HEK293T (cell line): ENCODE data around the gene NEK8.

ENCODE experiments used
- CTCF ChIA-PET: fragments of 350-600 bp; formaldehyde crosslinking; extraction: SDS; loops from one replicate; lab custom pipeline; 2021; ENCODE audit warnings: antibody characterized with exemption, inconsistent platforms; lab: Yijun Ruan, JAX
- POLR2A ChIA-PET: fragments of 350-600 bp; formaldehyde crosslinking; extraction: SDS; loops from one replicate; lab custom pipeline; 2020; ENCODE audit warnings: antibody characterized with exemption, inconsistent platforms; lab: Yijun Ruan, JAX
- DNase-seq: peaks from one replicate; pipeline ENCODE4 v3.0.0; 2012; ENCODE audit warnings: mixed read lengths; ENCODE audit errors: extremely low spot score
- ARNT ChIP-seq: fragments of 450-650 bp; IDR thresholded peaks from 2 replicates; pipeline ENCODE4 v1.6.1; 2017; ENCODE audit warnings: mild to moderate bottlenecking
- BHLHE40 ChIP-seq: fragments of 450-650 bp; IDR thresholded peaks from 2 replicates; pipeline ENCODE4 v1.6.1; 2016; ENCODE audit warnings: mild to moderate bottlenecking, moderate library complexity, borderline replicate concordance
- CTBP1 ChIP-seq: fragments of 450-650 bp; IDR thresholded peaks from 2 replicates; pipeline ENCODE4 v1.6.1; 2016; ENCODE audit warnings: borderline replicate concordance
- ELF4 ChIP-seq: fragments of 450-650 bp; IDR thresholded peaks from 2 replicates; pipeline ENCODE4 v1.6.1; 2017; ENCODE audit warnings: antibody characterized with exemption
- FOXA1 ChIP-seq: fragments of 450-650 bp; IDR thresholded peaks from 2 replicates; pipeline ENCODE4 v1.6.1; 2016; ENCODE audit warnings: mild to moderate bottlenecking
- FOXK2 ChIP-seq: fragments of 450-650 bp; IDR thresholded peaks from 2 replicates; pipeline ENCODE4 v1.6.1; 2016; ENCODE audit warnings: mild to moderate bottlenecking
- FOXM1 ChIP-seq: fragments of 450-650 bp; IDR thresholded peaks from 2 replicates; pipeline ENCODE4 v1.6.1; 2017; ENCODE audit warnings: mild to moderate bottlenecking, borderline replicate concordance
- HDGF ChIP-seq: fragments of 450-650 bp; IDR thresholded peaks from 2 replicates; pipeline ENCODE4 v1.6.1; 2017; ENCODE audit warnings: antibody characterized with exemption, borderline replicate concordance
- L3MBTL2 ChIP-seq: fragments of 450-650 bp; conservative IDR thresholded peaks from 2 replicates; pipeline ENCODE4 v1.6.1; 2016; ENCODE audit warnings: mild to moderate bottlenecking
- LEF1 ChIP-seq: fragments of 450-650 bp; IDR thresholded peaks from 2 replicates; pipeline ENCODE4 v1.6.1; 2017; ENCODE audit warnings: mild to moderate bottlenecking, borderline replicate concordance
- NFRKB ChIP-seq: fragments of 450-650 bp; IDR thresholded peaks from 2 replicates; pipeline ENCODE4 v1.6.1; 2016; ENCODE audit warnings: mild to moderate bottlenecking, moderate library complexity
- PKNOX1 ChIP-seq: fragments of 450-650 bp; IDR thresholded peaks from 2 replicates; pipeline ENCODE4 v1.6.1; 2016
- SP1 ChIP-seq: fragments of 450-650 bp; IDR thresholded peaks from 2 replicates; pipeline ENCODE4 v1.6.1; 2017
- SUZ12 ChIP-seq: fragments of 450-650 bp; IDR thresholded peaks from 2 replicates; pipeline ENCODE4 v1.6.1; 2016; ENCODE audit warnings: mild to moderate bottlenecking
- TARDBP ChIP-seq: fragments of 450-650 bp; IDR thresholded peaks from 2 replicates; pipeline ENCODE4 v1.6.1; 2016
- ZNF384 ChIP-seq: fragments of 450-650 bp; IDR thresholded peaks from 2 replicates; pipeline ENCODE4 v1.6.1; 2016

NEK8 gene

GRCh38 chr17:28725660-28726225, 2.8 kb upstream of the NEK8 start:
- ChIA-PET POLR2A (interaction anchor here (0.8 to 11.6 kb wide), 19 partner anchors 9 to 391 kb away, joined by 3 to 409 read pairs (median 8); partner anchors contain the start of genes FAM222B, FLOT2, PHF12 and PROCA1), CTCF (interaction anchor here (0.6 to 6.7 kb wide), 18 partner anchors 9 to 645 kb away, joined by 3 to 185 read pairs (median 5); partner anchors contain the start of genes FLOT2, PROCA1 and TRAF4)
- TF ChIP-seq ELF4 (peak; percentile 17; the same call in 1 of the 2 replicates), SUZ12 (no peak), CTBP1 (no peak), LEF1 (no peak)
- peak; percentile 60 for DNase-seq

- DNase-seq, result no peak
Measured at GRCh38 chr17:28726226-28726626, 2.4 kb upstream of the NEK8 start, which contains the start of gene TLCD1. Gene TLCD1 (minus strand): TSS chr17:28726233. CDS start chr17:28726097, 136 bp downstream.

DNA sequence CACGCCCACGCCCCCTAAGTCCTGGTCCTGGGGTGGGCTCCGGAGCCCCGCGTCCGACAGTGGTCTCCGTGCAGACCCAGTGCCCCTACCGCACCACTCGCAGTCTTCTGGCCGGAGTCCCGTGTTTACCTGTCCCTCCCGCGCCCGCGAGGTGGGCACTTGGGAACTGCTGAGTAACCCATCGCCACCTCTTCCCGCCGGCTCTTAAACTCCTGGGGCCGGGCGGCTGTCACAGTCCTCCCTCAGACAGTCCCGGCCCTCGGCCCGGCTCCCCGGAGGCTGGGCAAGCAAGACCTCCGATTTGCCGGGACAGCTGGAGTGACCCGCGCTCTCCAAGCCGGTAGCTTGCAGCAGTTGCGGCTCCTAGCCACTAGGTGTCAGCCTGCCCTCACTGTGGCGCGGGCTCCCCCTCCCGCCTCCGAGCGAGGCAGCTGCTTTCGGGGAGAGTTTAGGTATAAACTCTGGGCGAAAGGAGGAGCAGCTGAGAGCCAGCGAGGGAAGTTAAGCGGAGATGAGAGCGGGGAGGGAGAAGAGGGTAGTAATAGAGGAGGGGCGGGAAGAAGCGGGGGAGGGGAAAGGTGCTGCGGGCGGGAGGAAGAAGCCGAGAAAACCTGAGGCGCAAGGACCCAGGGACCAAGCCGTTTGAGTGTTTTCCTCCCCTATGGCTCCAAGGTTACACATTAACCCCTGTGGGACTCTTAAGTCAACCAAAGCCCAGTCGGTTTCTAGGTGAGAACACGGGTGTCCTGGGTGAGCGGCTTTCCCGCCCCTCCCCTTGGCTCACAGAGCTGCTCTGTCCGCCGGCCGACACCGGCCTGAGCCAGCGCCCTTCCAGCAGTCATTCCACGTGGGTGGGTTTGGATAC, 1.7 kb upstream of the NEK8 start:
- peak; percentile 57 for DNase-seq
- no peak for TF ChIP-seq BHLHE40
- TF ChIP-seq L3MBTL2, result peak; percentile 61
- POLR2A ChIA-PET, result interaction anchor here (0.7 to 11.6 kb wide), 26 partner anchors 7 to 390 kb away, joined by 3 to 409 read pairs (median 8); partner anchors contain the start of genes FAM222B, FLOT2, PHF12 and PROCA1
- CTCF ChIA-PET, result interaction anchor here (0.6 to 6.7 kb wide), 31 partner anchors 8 to 390 kb away, joined by 3 to 185 read pairs (median 5); partner anchors contain the start of genes FAM222B, FLOT2, PHF12 and PROCA1

More at GRCh38 chr17:28726226-28726626, 2.4 kb upstream of the NEK8 start, which contains the start of gene TLCD1:
- TF ChIP-seq ZNF384, result no peak
- no peak for TF ChIP-seq CTBP1
- TF ChIP-seq L3MBTL2, result no peak
- no peak for TF ChIP-seq BHLHE40
- TF ChIP-seq ARNT, result no peak
- no peak for TF ChIP-seq LEF1
- TF ChIP-seq FOXA1, result no peak
- no peak for TF ChIP-seq TARDBP
- no peak for TF ChIP-seq NFRKB
- no peak for TF ChIP-seq FOXK2
- no peak for TF ChIP-seq PKNOX1
- TF ChIP-seq SUZ12, result no peak
- no peak for TF ChIP-seq HDGF
- no peak for TF ChIP-seq FOXM1
- no peak for TF ChIP-seq SP1
- TF ChIP-seq ELF4, result no peak
- CTCF ChIA-PET, result interaction anchor here (0.6 to 6.7 kb wide), 25 partner anchors 9 to 390 kb away, joined by 3 to 185 read pairs (median 8); partner anchors contain the start of genes FAM222B, FLOT2, PHF12 and PROCA1
- POLR2A ChIA-PET, result interaction anchor here (0.7 to 11.6 kb wide), 20 partner anchors 9 to 391 kb away, joined by 3 to 409 read pairs (median 8); partner anchors contain the start of genes FAM222B, FLOT2, PHF12 and PROCA1

DNA sequence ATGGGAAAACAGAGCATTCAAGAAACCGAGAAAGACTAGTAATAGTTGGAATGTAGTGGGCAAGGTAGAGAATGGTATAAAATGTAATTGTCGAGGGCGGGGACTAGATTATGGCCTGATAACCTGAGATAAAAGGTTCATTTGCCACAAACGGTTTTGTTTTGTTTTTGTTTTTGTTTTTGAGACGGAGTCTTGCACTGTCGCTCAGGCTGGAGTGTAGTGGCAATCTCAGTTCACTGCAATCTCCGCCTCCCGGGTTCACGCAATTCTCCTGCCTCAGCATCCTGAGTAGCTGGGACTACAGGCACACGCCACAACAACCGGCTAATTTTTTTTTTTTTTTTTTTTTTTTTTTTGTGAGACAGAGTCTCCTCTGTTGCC, 1.4 kb downstream of the NEK8 start:
- TF ChIP-seq HDGF, result no peak
- no peak for TF ChIP-seq ELF4
- TF ChIP-seq CTBP1, result no peak
- TF ChIP-seq L3MBTL2, result no peak
- TF ChIP-seq LEF1, result no peak
- TF ChIP-seq TARDBP, result no peak
- no peak for TF ChIP-seq SUZ12
- TF ChIP-seq FOXK2, result no peak
- TF ChIP-seq ZNF384, result no peak
- TF ChIP-seq FOXA1, result no peak
- no peak for TF ChIP-seq FOXM1
- no peak for TF ChIP-seq PKNOX1
- no peak for TF ChIP-seq SP1
- no peak for TF ChIP-seq ARNT
- TF ChIP-seq NFRKB, result no peak
- no peak for TF ChIP-seq BHLHE40
- CTCF ChIA-PET, result interaction anchor here (4.1 to 6.7 kb wide), 2 partner anchors 19 to 33 kb away, joined by 38 to 185 read pairs; no protein-coding TSS in a partner anchor
- DNase-seq, result no peak
- POLR2A ChIA-PET, result interaction anchor here (1.0 to 11.6 kb wide), 6 partner anchors 10 to 167 kb away, joined by 3 to 409 read pairs (median 44); partner anchors contain the start of genes FLOT2, PROCA1, RPL23A and TRAF4

- CTCF ChIA-PET, result no interaction called here
- TF ChIP-seq FOXK2 (no peak), LEF1 (no peak), FOXA1 (no peak), SUZ12 (no peak), FOXM1 (no peak), BHLHE40 (no peak), TARDBP (no peak)
- no peak for DNase-seq
- POLR2A ChIA-PET, result no interaction called here
Measured at GRCh38 chr17:28733346-28733745, 4.8 kb downstream of the NEK8 start.

DNA sequence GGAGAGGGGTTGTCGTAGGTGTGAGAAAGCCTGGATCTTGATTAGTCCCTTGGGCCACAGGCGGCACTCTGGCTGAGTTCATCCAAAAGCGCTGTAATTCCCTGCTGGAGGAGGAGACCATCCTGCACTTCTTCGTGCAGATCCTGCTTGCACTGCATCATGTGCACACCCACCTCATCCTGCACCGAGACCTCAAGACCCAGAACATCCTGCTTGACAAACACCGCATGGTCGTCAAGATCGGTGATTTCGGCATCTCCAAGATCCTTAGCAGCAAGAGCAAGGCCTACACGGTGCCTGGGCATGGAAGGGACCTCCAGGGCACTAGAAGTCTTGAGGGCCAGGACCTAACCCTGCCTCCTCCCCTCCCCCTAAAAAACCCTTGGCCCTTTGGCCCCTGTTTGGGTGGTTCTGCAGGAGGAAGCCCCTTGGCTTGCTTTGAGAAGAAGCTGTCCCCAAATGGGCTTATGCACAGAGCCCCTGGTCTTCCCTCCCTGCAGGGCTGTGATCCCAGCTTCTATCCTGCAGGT, 6.2 kb downstream of the NEK8 start:
- POLR2A ChIA-PET, result interaction anchor here (1.2 to 2.2 kb wide), 4 partner anchors 9 to 15 kb away, joined by 3 to 11 read pairs (median 4); partner anchors contain the start of genes RPL23A, TLCD1 and TRAF4

More for the DNA sequence above, 6.2 kb downstream of the NEK8 start:
- CTCF ChIA-PET, result interaction anchor here (1.3 kb wide), 1 partner anchor 8 kb away, joined by 8 read pairs; the partner anchor contains the start of gene TLCD1
- TF ChIP-seq PKNOX1 (no peak), SP1 (no peak), BHLHE40 (no peak), HDGF (no peak), FOXK2 (no peak)
- no peak for DNase-seq
